ENCODE measurements around the gene EYA2. TPM values are rescaled to one million over a fixed set of nuclear protein-coding genes. Genes with fewer than 3 reads are reported as not detected.

EYA2 gene
- total and polyA plus RNA-seq, 12 donors, result 0.26 to 1.9 (median 0.70) TPM

GRCh38 chr20:47212606-47213207 lies 318.1 kb downstream of the EYA2 start:
- no peak for TF ChIP-seq CTCF (IDR thresholded peaks at IDR 0.05)
- DNase-seq, result no peak
- peak in 5 of 8 donors; percentile 8 to 73 (median 39) for ATAC-seq
- H3K9me3 ChIP-seq, result no peaks in the 10 kb centered on the region
- H3K4me1 ChIP-seq, result peaks cover 0 to 40% (median 9%) of the 10 kb centered on the region in 9 donors
- no peaks in the 10 kb centered on the region for H3K27me3 ChIP-seq
- peak overlapping the region in 7 of 10 donors; percentile 21 to 76 (median 70) for H3K27ac ChIP-seq
- no peak overlapping the region for H3K4me3 ChIP-seq
- intact Hi-C loops (cut with DNase I), result loop anchor here in 1 of 10 donors (5.0 kb wide), 2 partner anchors 50 to 170 kb away; no protein-coding TSS in a partner anchor
- peaks cover 0 to 99% (median 46%) of the 10 kb centered on the region in 9 donors for H3K36me3 ChIP-seq
- WGBS, 2 donors, result 62 to 78% methylated on average over 9 of the region's 9 CpGs

- 62 to 68% methylated on average over 9 of the region's 9 CpGs for WGBS, 2 donors
- DNase-seq, result no peak
- no peaks in the 10 kb centered on the region for H3K9me3 ChIP-seq
- H3K27ac ChIP-seq, result peak overlapping the region; percentile 24 to 78 (median 64)
- H3K36me3 ChIP-seq, result peaks cover 0 to 100% (median 46%) of the 10 kb centered on the region in 9 donors
- H3K27me3 ChIP-seq, result no peaks in the 10 kb centered on the region
- peak in 7 of 8 donors; percentile 54 to 85 (median 65) for ATAC-seq
- H3K4me3 ChIP-seq, result no peak overlapping the region
- H3K4me1 ChIP-seq, result peaks cover 0 to 48% (median 9%) of the 10 kb centered on the region in 9 donors
- intact Hi-C loops (cut with DNase I), result loop anchor here in 1 of 10 donors (5.0 kb wide), 2 partner anchors 48 to 168 kb away; no protein-coding TSS in a partner anchor
- no peak for TF ChIP-seq CTCF (IDR thresholded peaks at IDR 0.05)
Observed at GRCh38 chr20:47213966-47214365, 319.3 kb downstream of the EYA2 start.

- ATAC-seq, result no peak
- Histone ChIP-seq H3K27ac (no peak overlapping the region), H3K27me3 (no peaks in the 10 kb centered on the region), H3K4me3 (no peak overlapping the region), H3K36me3 (peaks cover 0 to 100% (median 45%) of the 10 kb centered on the region in 9 donors), H3K4me1 (peaks cover 0 to 48% (median 9%) of the 10 kb centered on the region in 9 donors), H3K9me3 (no peaks in the 10 kb centered on the region)
- TF ChIP-seq CTCF (IDR thresholded peaks at IDR 0.05), result no peak
- WGBS, 2 donors, result 80 to 86% methylated on average over 10 of the region's 10 CpGs
- intact Hi-C loops (cut with DNase I), result no loop called here
- no peak for DNase-seq
Observed at GRCh38 chr20:47215653-47216397, 321.2 kb downstream of the EYA2 start.

GRCh38 chr20:47216819-47217410 lies 322.3 kb downstream of the EYA2 start:
- Histone ChIP-seq H3K27ac (no peak overlapping the region), H3K4me1 (peaks cover 0 to 46% (median 9%) of the 10 kb centered on the region in 9 donors), H3K27me3 (no peaks in the 10 kb centered on the region), H3K36me3 (peaks cover 0 to 100% (median 44%) of the 10 kb centered on the region in 9 donors), H3K9me3 (no peaks in the 10 kb centered on the region), H3K4me3 (no peak overlapping the region)
- TF ChIP-seq CTCF (IDR thresholded peaks at IDR 0.05), result no peak
- WGBS, 2 donors, result 76 to 85% methylated on average over 7 of the region's 7 CpGs
- DNase-seq (no peak), ATAC-seq (no peak)
- intact Hi-C loops (cut with DNase I), result no loop called here
